Adipose tissue (tissue), 3 donors: ENCODE measurements around the gene LPCAT3. TPM values are rescaled to one million over a fixed set of nuclear protein-coding genes. Genes with fewer than 3 reads are reported as not detected.

Experiments
- H3K27ac ChIP-seq: one replicate; pipeline ENCODE4 v1.5.1; 2013; ENCODE audit warnings: low read depth, low read length
- WGBS, 3 donors: extraction: QIAGEN DNeasy Blood & Tissue Kit; methylation state at CpG; one replicate each; pipeline ENCODE4 v1.1.7; 2013; 5-methylcytosine and 5-hydroxymethylcytosine counted together
- polyA plus RNA-seq, 3 donors: library from polyadenylated mRNA; stranded (reverse); fragments of 200-250 nt; gene quantifications; one replicate each; pipeline ENCODE4 v1.2.3, GENCODE V29; 2013
- donor health status: healthy with polysubstance abuse.
- donor health status: Bipolar disorder and iron deficiency.
- donor health status: healthy.

LPCAT3 gene
- polyA plus RNA-seq, 3 donors = 27.1 to 77.9 (median 43.0) TPM

DNA sequence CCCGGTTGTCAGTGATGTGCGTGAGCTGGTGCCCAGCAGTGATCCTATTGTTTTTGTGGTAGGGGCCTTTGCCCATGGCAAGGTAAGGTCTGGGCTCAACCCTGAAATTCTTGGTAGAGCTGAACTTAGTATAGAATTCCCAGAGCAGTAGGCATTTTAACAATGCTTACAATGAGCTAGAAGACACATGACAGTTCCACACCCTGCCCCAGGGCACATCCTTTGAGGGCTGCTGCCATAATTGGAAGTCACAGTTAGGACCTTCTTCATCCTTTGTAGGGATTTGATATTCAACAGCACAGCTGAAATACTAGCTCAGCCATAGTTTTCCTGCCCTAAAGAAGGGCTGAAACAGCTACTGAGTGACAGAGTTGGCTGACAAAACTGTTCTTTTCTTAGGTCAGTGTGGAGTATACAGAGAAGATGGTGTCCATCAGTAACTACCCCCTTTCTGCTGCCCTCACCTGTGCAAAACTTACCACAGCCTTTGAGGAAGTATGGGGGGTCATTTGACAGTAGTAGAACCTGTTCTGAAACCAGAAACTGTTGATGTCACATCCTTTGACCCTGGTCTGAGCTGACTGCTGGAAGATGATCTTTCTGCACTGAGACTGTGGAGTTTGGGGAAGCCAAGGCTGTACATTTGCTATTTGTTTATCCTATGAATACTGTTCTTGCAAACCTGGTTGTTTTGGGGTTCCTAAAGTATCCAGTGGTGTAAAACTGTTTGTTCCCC is 42.8 kb downstream of the LPCAT3 start:
- WGBS, 3 donors = 85 to 93% (median 89%) methylated on average over 2 of the region's 2 CpGs
- no peak overlapping the region for H3K27ac ChIP-seq

DNA sequence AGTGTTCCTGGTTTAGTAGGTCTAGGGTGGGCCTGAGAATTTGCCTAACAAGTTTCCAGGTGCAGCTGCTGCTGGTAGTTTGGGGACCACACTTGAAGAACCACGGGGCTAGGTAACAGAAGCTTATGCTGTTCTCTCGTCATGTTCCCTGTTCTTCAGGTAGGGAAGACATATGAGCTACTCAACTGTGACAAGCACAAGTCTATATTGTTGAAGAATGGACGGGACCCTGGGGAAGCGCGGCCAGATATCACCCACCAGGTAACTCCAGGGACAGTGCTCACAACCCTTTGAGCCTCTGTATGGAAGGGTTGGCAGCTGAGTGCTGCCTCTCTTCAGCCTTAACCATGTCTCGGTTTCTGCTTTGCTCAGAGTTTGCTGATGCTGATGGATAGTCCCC is 44.1 kb downstream of the LPCAT3 start:
- WGBS, 3 donors = 84 to 95% (median 93%) methylated on average over 6 of the region's 6 CpGs
- H3K27ac ChIP-seq = no peak overlapping the region

DNA sequence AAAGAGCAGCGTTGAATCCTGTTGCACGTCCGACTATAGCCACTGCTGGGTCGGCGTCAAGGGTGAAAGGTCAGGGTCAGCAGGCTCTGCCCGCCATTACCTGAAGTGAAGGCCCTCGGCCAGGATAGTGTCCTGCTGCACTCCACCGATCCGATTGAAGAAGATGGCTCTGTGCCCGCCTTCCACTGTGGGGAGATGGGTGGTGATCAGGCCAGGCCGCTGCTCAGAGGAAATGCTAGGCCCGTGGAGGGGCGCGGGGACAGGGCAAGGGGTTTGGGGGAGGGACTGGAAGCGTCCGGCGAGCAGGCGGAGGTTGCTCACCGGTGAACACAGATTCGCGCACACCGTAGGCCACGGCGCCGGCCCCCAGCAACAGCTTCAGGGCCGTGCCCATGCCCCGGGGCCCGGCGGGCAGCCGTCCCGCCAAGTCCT is 48.2 kb downstream of the LPCAT3 start:
- H3K27ac ChIP-seq = no peak overlapping the region
- 0 to 1% (median 0%) methylated on average over 28 to 31 of the region's 31 CpGs for WGBS, 3 donors

DNA sequence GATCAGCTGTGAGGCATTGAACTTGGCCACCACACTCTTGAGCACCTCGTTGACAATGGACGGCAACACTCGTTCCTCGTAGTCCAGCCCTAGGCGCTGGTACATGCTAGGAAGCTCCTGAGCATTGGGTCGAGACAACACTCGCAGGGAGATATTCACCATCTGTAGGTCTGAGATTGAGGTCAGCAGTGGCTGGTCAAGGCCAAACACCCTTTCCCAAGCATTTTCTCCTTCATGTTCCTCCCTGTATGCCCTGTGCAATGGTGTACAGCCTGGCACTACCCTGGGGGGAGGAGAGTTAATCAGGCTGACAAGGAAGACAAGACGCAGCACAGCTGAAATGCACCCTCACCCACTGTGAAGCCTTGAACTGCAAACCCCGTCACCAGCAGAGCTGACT is 49.9 kb downstream of the LPCAT3 start:
- H3K27ac ChIP-seq = no peak overlapping the region
- 63 to 87% (median 81%) methylated on average over 9 of the region's 9 CpGs for WGBS, 3 donors

DNA sequence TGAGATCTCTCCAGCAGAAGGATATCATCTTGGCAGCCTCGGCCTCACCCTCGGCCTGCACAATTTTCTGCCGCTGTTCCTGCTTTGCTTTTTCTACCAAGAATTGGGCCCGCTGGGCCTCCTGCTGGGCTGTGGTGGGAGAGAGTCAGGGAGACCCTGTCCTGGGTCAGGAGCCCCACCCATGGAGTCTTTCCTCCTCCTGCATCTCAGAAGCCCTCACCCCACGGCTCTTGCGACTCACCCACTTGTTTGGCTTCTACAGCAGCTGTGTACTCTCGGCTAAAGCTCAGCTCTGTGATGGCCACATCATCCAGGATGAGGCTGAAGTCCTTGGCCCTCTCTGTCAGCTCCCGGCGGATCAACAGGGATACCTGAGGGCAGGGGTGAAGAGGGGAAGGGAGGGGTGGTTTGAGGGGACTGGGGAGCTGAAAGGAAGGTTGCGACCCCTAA is 50.6 kb downstream of the LPCAT3 start:
- 59 to 90% (median 87%) methylated on average over 10 of the region's 10 CpGs for WGBS, 3 donors
- H3K27ac ChIP-seq = no peak overlapping the region

DNA sequence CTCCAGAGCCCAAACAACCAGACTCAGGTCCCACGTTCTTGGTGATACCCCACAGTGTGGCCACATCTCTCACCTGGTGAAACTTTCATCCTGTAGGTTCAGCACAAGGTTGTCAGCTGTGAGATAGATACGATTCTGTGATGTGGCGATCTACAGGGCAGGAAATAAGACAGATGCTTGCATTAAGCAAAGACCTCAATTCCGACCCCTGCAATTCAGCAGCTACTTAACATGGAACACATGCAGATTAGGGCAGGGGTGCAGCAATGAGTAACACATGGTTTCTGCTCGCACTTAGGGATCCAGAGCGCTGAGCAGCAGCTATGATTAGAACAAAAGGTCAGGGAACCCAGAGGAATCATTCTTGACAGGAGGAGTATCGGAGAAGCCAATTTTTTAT is 51.9 kb downstream of the LPCAT3 start:
- H3K27ac ChIP-seq = no peak overlapping the region

DNA sequence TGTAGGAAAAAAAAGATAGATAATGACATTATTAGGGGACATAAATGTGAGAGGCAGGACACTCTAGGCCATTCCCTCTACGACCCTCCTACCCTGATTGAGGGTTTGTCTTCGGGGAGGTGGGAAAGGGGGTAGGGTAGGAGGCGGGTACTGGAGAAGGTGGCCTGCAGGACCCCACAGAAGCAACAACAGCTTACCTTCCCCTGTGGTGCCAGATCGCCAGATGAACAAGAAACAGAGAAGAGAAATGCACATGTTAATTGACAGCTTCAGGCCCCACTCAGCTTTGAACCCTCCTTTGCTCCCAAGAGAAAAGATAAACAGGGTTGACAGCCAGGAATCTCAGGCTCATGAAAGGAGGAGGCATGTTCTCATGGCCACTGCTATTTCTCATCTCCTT is 52.6 kb downstream of the LPCAT3 start:
- 57 to 81% (median 80%) methylated on average over 4 of the region's 4 CpGs for WGBS, 3 donors
- no peak overlapping the region for H3K27ac ChIP-seq

More for the DNA sequence above, 51.9 kb downstream of the LPCAT3 start:
- 43 to 86% (median 83%) methylated on average over 7 of the region's 7 CpGs for WGBS, 3 donors

DNA sequence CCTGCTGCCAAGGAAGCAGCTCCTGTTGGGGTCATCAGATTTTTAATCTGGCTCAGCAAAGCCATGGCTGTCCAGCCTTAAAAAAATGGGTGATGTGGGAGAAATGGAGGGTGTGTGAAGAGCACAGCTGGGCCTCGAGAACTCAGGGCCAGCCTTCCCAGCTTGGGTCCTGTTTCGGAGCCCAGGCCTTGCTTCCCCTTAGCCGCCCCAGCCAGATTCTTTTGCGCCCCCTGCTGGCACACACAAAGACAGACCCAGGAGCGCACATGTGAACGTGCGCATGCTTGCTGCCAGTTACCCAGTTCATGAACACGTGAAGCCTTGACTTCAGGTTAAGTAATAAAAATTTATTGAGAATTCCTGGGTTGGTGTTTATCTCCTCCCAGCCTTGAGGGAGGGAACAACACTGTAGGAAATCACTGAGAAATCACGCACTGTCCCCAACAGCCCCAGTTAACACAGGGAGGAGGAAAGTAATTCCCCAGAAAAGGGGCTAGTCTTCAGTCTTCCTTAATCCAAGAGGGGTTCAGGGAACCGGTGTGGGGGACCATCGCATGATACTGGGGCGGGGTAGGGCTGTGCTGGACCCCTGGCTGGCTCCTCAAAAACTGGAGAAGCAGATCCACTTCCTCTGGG is 53.1 kb downstream of the LPCAT3 start:
- WGBS, 3 donors = 10 to 22% (median 18%) methylated on average over 12 of the region's 12 CpGs
- H3K27ac ChIP-seq = no peak overlapping the region

DNA sequence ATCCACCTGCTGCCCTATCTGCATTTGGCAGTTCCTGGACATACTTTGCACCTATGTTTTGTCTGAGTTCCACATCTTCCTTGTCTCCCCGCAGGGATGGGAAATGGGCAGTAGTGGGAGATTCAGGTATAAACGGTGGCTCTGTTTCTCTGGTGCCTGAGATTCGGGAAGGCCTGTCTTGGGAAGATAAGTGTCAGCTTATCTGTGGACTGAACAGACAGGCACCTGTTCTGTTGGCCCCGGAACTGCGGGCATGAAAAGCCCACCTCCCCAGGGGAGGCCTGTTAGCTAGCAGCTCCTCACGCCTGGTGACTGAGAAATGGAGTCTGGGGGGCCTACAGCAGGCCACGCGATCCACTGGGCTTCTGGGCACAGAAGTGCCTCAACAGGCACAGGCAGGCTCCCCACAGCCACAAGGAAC is 53.7 kb downstream of the LPCAT3 start:
- WGBS, 3 donors = 39 to 78% (median 72%) methylated on average over 7 to 8 of the region's 8 CpGs
- H3K27ac ChIP-seq = no peak overlapping the region

DNA sequence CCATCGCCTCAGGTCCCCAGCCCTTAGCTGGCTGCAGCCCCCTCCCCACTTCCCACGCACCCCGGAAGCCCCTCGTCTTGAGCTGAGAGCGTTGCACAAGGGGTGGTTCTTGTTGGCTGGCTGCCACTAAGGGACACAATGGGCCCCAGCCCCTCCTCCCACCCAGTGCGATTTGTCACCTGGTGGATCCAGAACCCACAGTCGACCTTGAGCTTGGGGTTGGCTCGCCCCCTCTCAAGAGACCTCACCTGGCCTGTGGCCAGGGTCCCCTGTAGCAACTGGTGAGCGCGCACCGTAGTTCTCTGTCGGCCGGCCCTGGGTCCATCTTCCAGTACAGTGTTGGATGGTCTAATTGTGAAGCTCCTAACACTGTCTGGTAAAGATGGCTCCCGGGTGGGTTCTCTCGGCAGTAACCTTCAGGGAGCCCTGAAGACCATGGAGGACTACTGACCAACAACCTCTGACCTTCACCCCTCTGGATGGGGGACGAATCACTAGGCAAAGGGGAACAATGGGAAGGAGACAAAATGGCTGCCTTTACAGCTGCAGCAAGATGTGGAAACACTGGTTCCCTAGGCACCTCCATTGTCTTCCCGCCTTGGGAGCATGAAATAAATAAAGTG is 54.4 kb downstream of the LPCAT3 start:
- no peak overlapping the region for H3K27ac ChIP-seq
- WGBS, 3 donors = 16 to 69% (median 66%) methylated on average over 17 of the region's 17 CpGs

DNA sequence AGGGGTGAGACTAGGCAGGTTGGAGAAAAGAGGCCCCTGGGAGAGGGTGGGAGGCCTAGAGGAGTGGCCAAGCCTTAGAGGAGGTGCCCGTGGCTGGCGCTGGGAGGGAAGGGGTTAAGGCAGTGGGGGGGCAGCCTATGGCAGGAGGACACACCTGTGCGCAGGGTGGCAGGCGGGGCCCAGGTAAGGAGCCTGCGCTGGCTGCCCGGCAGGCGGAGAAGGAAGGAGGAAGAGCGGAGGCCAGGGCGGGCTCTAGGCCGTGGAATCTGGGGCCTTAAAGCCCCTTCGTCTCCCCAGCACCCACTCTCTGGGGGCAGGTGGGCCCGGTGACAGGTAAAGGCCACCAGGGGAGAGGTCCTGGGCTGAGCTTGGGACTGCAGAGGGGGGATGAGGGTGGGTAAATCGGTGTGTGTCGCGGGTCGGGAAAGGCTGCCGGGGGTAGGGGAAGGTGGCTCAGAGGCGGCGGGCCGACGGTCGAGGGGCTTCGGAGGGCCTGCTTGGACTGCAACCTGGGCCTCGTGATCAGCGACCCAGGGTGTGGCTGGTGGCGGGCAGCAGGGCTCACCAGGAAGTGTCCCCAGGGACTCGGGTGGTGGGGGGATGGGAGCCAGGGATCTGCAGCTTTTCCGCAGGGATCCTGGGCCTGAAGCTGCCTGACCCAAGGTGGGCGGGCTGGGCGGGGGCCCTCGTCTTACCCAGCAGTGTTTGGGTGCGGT is 55.1 kb downstream of the LPCAT3 start:
- 16 to 81% (median 79%) methylated on average over 27 to 32 of the region's 32 CpGs for WGBS, 3 donors

DNA sequence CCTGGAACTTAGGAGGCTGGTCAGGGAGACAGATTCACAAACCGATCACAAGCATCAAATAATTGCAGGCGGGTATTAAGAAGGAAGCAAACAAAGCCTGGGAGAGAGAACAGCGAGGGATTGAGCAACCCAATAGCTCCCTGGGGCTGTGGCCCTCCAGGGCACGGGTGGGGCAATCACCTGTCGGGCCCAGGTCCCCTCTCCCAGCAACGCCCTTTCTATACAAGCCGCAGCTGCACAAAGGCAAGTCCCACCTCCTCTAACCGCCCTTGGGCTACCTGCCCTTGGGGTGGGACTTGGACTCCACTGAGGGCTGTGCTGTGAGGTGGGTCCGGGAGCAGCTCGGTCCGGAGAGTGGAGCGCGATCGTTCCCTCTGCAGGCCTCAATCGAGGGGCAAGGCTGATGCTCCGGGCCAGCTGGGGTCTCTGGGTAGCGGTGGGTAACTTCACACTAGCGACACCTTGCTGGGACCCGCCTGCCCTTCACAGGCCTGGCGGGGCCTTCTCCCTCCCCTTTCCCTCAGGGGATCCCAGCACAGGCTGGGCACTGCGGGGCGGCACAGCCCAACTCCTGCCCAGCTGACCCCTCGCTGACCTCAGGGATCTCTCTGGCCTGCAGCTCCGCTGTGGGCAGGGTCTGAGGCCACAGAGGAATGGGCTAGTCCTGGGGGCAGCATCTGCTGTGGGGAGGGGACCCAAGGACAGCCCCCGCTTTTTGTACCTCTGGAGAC is 55.8 kb downstream of the LPCAT3 start:
- 12 to 64% (median 61%) methylated on average over 21 to 25 of the region's 25 CpGs for WGBS, 3 donors
- no peak overlapping the region for H3K27ac ChIP-seq

More for the DNA sequence above, 55.1 kb downstream of the LPCAT3 start:
- H3K27ac ChIP-seq = no peak overlapping the region

DNA sequence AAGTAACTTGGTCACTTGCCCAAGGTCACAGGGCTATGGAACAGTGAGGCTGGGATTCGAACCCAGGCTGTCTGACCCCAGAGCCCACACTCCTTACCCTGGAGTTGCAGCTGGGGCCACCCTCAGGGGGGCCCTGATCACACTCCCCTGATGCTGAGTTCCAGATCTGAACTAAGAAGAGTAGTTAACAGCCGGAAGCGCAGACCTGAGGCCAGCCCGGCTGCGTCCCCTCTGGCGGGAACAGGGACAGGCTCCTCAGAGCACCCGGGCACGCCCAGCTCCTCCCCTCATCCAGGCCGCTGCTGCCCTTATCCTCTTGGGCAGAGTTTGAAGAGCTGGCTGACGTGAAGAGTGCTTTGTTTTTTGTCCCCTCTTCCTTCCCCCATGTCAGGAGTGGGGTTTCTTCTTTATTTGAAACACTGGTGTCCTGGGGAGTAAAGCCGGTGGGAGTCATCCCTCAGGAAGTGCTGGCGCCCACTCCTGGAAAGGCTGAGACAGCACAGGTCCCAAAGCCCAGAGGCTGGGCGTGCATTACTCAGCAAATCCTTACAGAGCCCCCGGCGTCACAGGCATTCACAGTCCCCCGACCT is 56.5 kb downstream of the LPCAT3 start:
- H3K27ac ChIP-seq = no peak overlapping the region
- 6 to 10% (median 7%) methylated on average over 16 of the region's 16 CpGs for WGBS, 3 donors

DNA sequence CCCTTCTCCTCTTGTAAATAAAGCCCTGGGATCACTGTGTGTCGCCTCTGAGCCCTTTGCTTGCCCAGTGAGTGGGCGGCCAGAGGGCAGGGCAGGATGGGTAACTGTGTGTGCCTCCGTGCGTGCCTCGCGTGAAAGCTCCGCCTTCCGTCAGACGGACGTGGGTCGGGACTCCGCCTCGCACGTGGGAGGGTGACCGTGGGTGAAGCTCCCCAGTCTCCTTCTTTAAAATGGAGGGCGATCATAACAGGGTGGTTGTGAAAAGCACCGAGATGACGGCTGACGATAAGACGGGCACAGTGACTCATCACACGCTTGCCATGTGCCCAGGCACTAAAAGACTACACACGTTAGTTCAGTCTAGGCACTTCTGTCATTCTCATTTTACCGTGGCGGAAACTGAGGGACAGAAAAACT is 57.0 kb downstream of the LPCAT3 start:
- 31 to 36% (median 35%) methylated on average over 24 of the region's 24 CpGs for WGBS, 3 donors
- no peak overlapping the region for H3K27ac ChIP-seq

DNA sequence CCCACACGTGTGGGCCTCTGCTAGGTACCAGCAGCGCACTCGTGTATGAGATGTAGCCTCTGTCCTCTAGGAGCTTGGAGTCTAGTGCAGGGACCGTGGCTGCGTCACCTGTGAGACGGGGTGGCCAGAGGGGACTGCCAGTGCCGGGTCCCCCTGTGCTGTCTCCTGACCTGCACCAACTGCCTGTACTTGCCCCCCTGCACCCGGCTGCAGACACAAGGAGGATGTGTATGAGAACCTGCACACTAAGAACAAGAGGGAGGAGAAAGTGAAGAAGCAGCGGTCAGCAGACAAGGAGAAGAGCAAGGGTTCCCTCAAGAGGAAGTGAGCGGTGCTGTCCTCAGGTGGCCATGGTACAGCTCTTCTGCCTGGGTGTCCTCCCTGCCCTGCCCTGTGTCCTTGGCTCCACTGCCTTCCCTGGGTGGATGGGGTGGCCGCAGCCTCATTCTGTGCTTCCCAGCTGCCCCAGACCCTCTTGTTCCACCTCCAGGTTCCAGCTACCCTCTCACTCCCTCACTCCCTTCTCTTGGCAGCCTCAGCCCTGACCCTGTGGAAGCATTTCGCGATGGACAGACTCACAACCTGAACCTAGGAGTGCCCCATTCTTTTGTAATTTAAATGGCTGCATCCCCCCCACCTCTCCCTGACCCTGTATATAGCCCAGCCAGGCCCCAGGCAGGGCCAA is 57.5 kb downstream of the LPCAT3 start:
- WGBS, 3 donors = 76 to 82% (median 76%) methylated on average over 13 of the region's 13 CpGs

DNA sequence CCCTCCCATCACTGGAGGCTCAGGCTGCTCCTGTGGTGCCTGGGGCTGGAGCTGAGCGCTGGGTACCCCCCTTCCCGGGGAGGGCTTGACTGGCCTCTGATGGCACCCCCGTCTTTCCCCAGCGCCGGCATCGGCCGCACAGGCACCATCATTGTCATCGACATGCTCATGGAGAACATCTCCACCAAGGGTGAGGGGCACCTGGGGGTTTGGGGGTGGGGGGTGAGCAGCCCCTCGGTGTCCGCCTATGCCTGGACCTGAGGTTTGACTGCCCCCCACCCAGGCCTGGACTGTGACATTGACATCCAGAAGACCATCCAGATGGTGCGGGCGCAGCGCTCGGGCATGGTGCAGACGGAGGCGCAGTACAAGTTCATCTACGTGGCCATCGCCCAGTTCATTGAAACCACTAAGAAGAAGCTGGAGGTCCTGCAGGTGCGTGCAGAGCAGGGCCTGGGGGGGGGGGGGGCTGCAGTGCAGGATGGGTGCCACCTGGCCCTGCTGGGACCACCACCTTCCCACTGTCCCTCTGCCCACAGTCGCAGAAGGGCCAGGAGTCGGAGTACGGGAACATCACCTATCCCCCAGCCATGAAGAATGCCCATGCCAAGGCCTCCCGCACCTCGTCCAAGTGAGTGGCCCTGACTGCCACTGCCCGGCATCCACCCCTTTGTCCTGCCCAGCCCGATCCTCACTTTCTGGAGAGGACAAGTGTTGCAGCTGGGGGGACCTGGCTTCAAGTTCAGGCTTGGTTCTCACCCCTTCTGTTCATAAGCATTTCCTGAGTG is 58.3 kb downstream of the LPCAT3 start:
- no peak overlapping the region for H3K27ac ChIP-seq
- WGBS, 3 donors = 88 to 92% (median 89%) methylated on average over 25 to 26 of the region's 26 CpGs

More for the DNA sequence above, 57.5 kb downstream of the LPCAT3 start:
- H3K27ac ChIP-seq = no peak overlapping the region
